Mesendoderm (in vitro differentiated cells): ENCODE measurements around the gene FGF9.
A peak's percentile ranks its signal among the peaks of the same experiment; 100 is the strongest.

Experiments used
- DNase-seq: peaks from one replicate; pipeline ENCODE4 v3.0.0; 2013
- H2AK5ac ChIP-seq: 2 replicates; pipeline ENCODE4 v1.6.1; 2013; ENCODE audit warnings: low read length, inconsistent platforms
- H2BK120ac ChIP-seq: 2 replicates; pipeline ENCODE4 v1.6.1; 2013; ENCODE audit warnings: low read depth, mild to moderate bottlenecking, low read length, moderate library complexity, mixed read lengths
- H2BK15ac ChIP-seq: replicated peaks from 2 replicates; pipeline ENCODE4 v1.6.1; 2013; ENCODE audit warnings: low read depth, mild to moderate bottlenecking, moderate library complexity
- H2BK5ac ChIP-seq: 2 replicates; pipeline ENCODE4 v1.6.1; 2013; ENCODE audit warnings: low read length, inconsistent platforms
- H3K18ac ChIP-seq: 2 replicates; pipeline ENCODE4 v1.6.1; 2013; ENCODE audit warnings: mild to moderate bottlenecking, low read length, mixed read lengths
- H3K23ac ChIP-seq: one replicate; pipeline ENCODE4 v1.6.1; 2013; ENCODE audit warnings: low read length
- H3K27ac ChIP-seq: 2 replicates; pipeline ENCODE4 v1.5.1; 2013; ENCODE audit warnings: low read depth, mild to moderate bottlenecking, inconsistent platforms, low read length, moderate library complexity
- H3K27me3 ChIP-seq: 2 replicates; pipeline ENCODE4 v1.6.1; 2013; ENCODE audit warnings: low read length, control low read depth, mild to moderate bottlenecking, inconsistent platforms; ENCODE audit not compliant: insufficient read depth, poor library complexity
- H3K36me3 ChIP-seq: 2 replicates; pipeline ENCODE4 v1.6.1; 2013; ENCODE audit warnings: low read length, inconsistent platforms; ENCODE audit not compliant: control insufficient read depth, insufficient read depth
- H3K4ac ChIP-seq: one replicate; pipeline ENCODE4 v1.6.1; 2013; ENCODE audit warnings: low read depth, mild to moderate bottlenecking, low read length, moderate library complexity
- H3K4me1 ChIP-seq: 2 replicates; pipeline ENCODE4 v1.6.1; 2013; ENCODE audit warnings: low read depth, low read length, inconsistent platforms; ENCODE audit not compliant: control insufficient read depth
- H3K4me2 ChIP-seq: 2 replicates; pipeline ENCODE4 v1.6.1; 2013; ENCODE audit warnings: low read length
- H3K4me3 ChIP-seq: 2 replicates; pipeline ENCODE4 v1.5.1; 2013; ENCODE audit warnings: mild to moderate bottlenecking, low read length
- H3K56ac ChIP-seq: one replicate; pipeline ENCODE4 v1.6.1; 2013; ENCODE audit warnings: low read length
- H3K79me1 ChIP-seq: 2 replicates; pipeline ENCODE4 v1.6.1; 2013; ENCODE audit warnings: low read length, inconsistent platforms
- H3K79me2 ChIP-seq: 2 replicates; pipeline ENCODE4 v1.6.1; 2013; ENCODE audit warnings: mild to moderate bottlenecking, low read length; ENCODE audit not compliant: control insufficient read depth, insufficient read depth
- H3K9ac ChIP-seq: 2 replicates; pipeline ENCODE4 v1.6.1; 2013; ENCODE audit warnings: low read length, inconsistent platforms
- H4K5ac ChIP-seq: one replicate; pipeline ENCODE4 v1.6.1; 2013; ENCODE audit warnings: low read length
- H4K8ac ChIP-seq: one replicate; pipeline ENCODE4 v1.6.1; 2013; ENCODE audit warnings: low read depth, mild to moderate bottlenecking, control low read depth, low read length, moderate library complexity
- WGBS: extraction: QIAGEN DNeasy Blood & Tissue Kit; methylation state at CpG from one replicate; pipeline ENCODE4 v1.1.7; 2013; ENCODE audit warnings: low lambda C conversion rate, missing lambda C conversion rate; ENCODE audit not compliant: insufficient coverage; ENCODE audit errors: extremely low coverage; 5-methylcytosine and 5-hydroxymethylcytosine counted together

FGF9 gene

GRCh38 chr13:21744149-21744548 is 73.3 kb downstream of the FGF9 start:
- Histone ChIP-seq H3K4me3 (no peak overlapping the region), H3K23ac (no peak overlapping the region), H3K18ac (no peak overlapping the region), H2BK5ac (no peak overlapping the region), H3K56ac (no peak overlapping the region), H2BK15ac (no peak overlapping the region), H3K27ac (no peak overlapping the region), H3K79me1 (no peaks in the 10 kb centered on the region), H2BK120ac (no peak overlapping the region), H3K4ac (no peak overlapping the region), H4K5ac (no peak overlapping the region), H3K9ac (no peak overlapping the region), H3K79me2 (no peaks in the 10 kb centered on the region), H3K4me1 (peaks cover 4% of the 10 kb centered on the region), H3K4me2 (no peak overlapping the region), H2AK5ac (no peak overlapping the region), H4K8ac (no peak overlapping the region), H3K36me3 (no peaks in the 10 kb centered on the region), H3K27me3 (no peaks in the 10 kb centered on the region)
- WGBS: no CpG with 5 or more reads among the region's 3 CpGs
- no peak for DNase-seq

- peaks cover 4% of the 10 kb centered on the region for H3K4me1 ChIP-seq
- no peak overlapping the region for H2AK5ac ChIP-seq
- H3K79me2 ChIP-seq: no peaks in the 10 kb centered on the region
- no peak overlapping the region for H4K8ac ChIP-seq
- no peaks in the 10 kb centered on the region for H3K27me3 ChIP-seq
- H3K4me3 ChIP-seq: no peak overlapping the region
- H3K18ac ChIP-seq: no peak overlapping the region
- DNase-seq: no peak
- H2BK5ac ChIP-seq: no peak overlapping the region
- no peak overlapping the region for H3K27ac ChIP-seq
- no peak overlapping the region for H2BK120ac ChIP-seq
- H3K79me1 ChIP-seq: no peaks in the 10 kb centered on the region
- H3K56ac ChIP-seq: no peak overlapping the region
- no peak overlapping the region for H3K4ac ChIP-seq
- no peak overlapping the region for H2BK15ac ChIP-seq
- H4K5ac ChIP-seq: no peak overlapping the region
- no peak overlapping the region for H3K4me2 ChIP-seq
- H3K36me3 ChIP-seq: no peaks in the 10 kb centered on the region
- no peak overlapping the region for H3K23ac ChIP-seq
- H3K9ac ChIP-seq: no peak overlapping the region
Measured at GRCh38 chr13:21745307-21745706, 74.4 kb downstream of the FGF9 start.

GRCh38 chr13:21747456-21747855 is 76.6 kb downstream of the FGF9 start:
- Histone ChIP-seq H3K4me3 (no peak overlapping the region), H3K79me2 (no peaks in the 10 kb centered on the region), H2AK5ac (no peak overlapping the region), H4K5ac (no peak overlapping the region), H3K79me1 (no peaks in the 10 kb centered on the region), H3K27ac (no peak overlapping the region), H2BK15ac (no peak overlapping the region), H3K36me3 (no peaks in the 10 kb centered on the region), H2BK5ac (no peak overlapping the region), H3K4ac (no peak overlapping the region), H3K18ac (no peak overlapping the region), H3K4me2 (no peak overlapping the region), H3K27me3 (no peaks in the 10 kb centered on the region), H4K8ac (no peak overlapping the region), H3K4me1 (peaks cover under 1% of the 10 kb centered on the region), H3K23ac (no peak overlapping the region), H2BK120ac (no peak overlapping the region), H3K56ac (no peak overlapping the region), H3K9ac (no peak overlapping the region)
- WGBS: no CpG with 5 or more reads among the region's 4 CpGs
- DNase-seq: peak; percentile 67

- no peak overlapping the region for H2BK15ac ChIP-seq
- no peak overlapping the region for H3K18ac ChIP-seq
- H3K4me3 ChIP-seq: no peak overlapping the region
- H3K56ac ChIP-seq: no peak overlapping the region
- H3K36me3 ChIP-seq: no peaks in the 10 kb centered on the region
- H3K79me2 ChIP-seq: no peaks in the 10 kb centered on the region
- H3K9ac ChIP-seq: no peak overlapping the region
- H2BK120ac ChIP-seq: no peak overlapping the region
- no peak for DNase-seq
- H3K79me1 ChIP-seq: no peaks in the 10 kb centered on the region
- H3K4me2 ChIP-seq: no peak overlapping the region
- no peak overlapping the region for H3K27ac ChIP-seq
- no peak overlapping the region for H4K8ac ChIP-seq
- no peak overlapping the region for H2BK5ac ChIP-seq
- no peak overlapping the region for H3K23ac ChIP-seq
- no peak overlapping the region for H4K5ac ChIP-seq
- H3K27me3 ChIP-seq: no peaks in the 10 kb centered on the region
- H3K4ac ChIP-seq: no peak overlapping the region
- no CpG with 5 or more reads among the region's 1 CpG for WGBS
- no peaks in the 10 kb centered on the region for H3K4me1 ChIP-seq
- H2AK5ac ChIP-seq: no peak overlapping the region
Measured at GRCh38 chr13:21748166-21748565, 77.3 kb downstream of the FGF9 start.

- H3K27ac ChIP-seq: no peak overlapping the region
- H3K23ac ChIP-seq: no peak overlapping the region
- no peaks in the 10 kb centered on the region for H3K36me3 ChIP-seq
- H4K5ac ChIP-seq: no peak overlapping the region
- no peak overlapping the region for H3K4me2 ChIP-seq
- no peak overlapping the region for H2BK120ac ChIP-seq
- H3K56ac ChIP-seq: no peak overlapping the region
- no peak overlapping the region for H2AK5ac ChIP-seq
- DNase-seq: no peak
- H3K4ac ChIP-seq: no peak overlapping the region
- no peak overlapping the region for H3K4me3 ChIP-seq
- H2BK5ac ChIP-seq: no peak overlapping the region
- H3K27me3 ChIP-seq: no peaks in the 10 kb centered on the region
- H2BK15ac ChIP-seq: no peak overlapping the region
- WGBS: no CpG with 5 or more reads among the region's 1 CpG
- H3K4me1 ChIP-seq: no peaks in the 10 kb centered on the region
- H3K9ac ChIP-seq: no peak overlapping the region
- H3K79me1 ChIP-seq: no peaks in the 10 kb centered on the region
- H3K79me2 ChIP-seq: no peaks in the 10 kb centered on the region
- H4K8ac ChIP-seq: no peak overlapping the region
- no peak overlapping the region for H3K18ac ChIP-seq
Measured at GRCh38 chr13:21749410-21749809, 78.5 kb downstream of the FGF9 start.

- Histone ChIP-seq H2BK120ac (no peak overlapping the region), H3K79me1 (no peaks in the 10 kb centered on the region), H3K27me3 (no peaks in the 10 kb centered on the region), H3K23ac (no peak overlapping the region), H3K27ac (no peak overlapping the region), H3K4me1 (peaks cover 2% of the 10 kb centered on the region), H3K4me2 (no peak overlapping the region), H4K8ac (no peak overlapping the region), H3K36me3 (no peaks in the 10 kb centered on the region), H3K79me2 (no peaks in the 10 kb centered on the region), H3K9ac (no peak overlapping the region), H3K4me3 (no peak overlapping the region), H3K18ac (no peak overlapping the region), H2AK5ac (no peak overlapping the region), H4K5ac (no peak overlapping the region), H2BK15ac (no peak overlapping the region), H3K56ac (no peak overlapping the region), H2BK5ac (no peak overlapping the region), H3K4ac (no peak overlapping the region)
- no peak for DNase-seq
- no CpG with 5 or more reads among the region's 1 CpG for WGBS
Measured at GRCh38 chr13:21752501-21752900, 81.6 kb downstream of the FGF9 start.
